Measurements from ENCODE around the gene CBY3.
"Not testable (repeated sequence)": the region's sequence is repeated elsewhere in the genome, so short reads cannot be mapped to it uniquely, and the experiment has no call there.

CBY3 gene

GRCh38 chr5:179661647-179662046, 19.2 kb downstream of the CBY3 start:
- DNase-seq, result not testable (repeated sequence)

GRCh38 chr5:179658179-179658856, 22.5 kb downstream of the CBY3 start:
- DNase-seq, result not testable (repeated sequence)

- not testable (repeated sequence) for DNase-seq
Measured at GRCh38 chr5:179657302-179658178, 23.3 kb downstream of the CBY3 start.

- DNase-seq, result not testable (repeated sequence)
Measured at GRCh38 chr5:179653135-179653534, 27.7 kb downstream of the CBY3 start.

- not testable (repeated sequence) for DNase-seq
Measured at GRCh38 chr5:179650245-179650644, 30.6 kb downstream of the CBY3 start.

- DNase-seq, result not testable (repeated sequence)
Measured at GRCh38 chr5:179649166-179649703, 31.6 kb downstream of the CBY3 start.

- DNase-seq, result no peak
Measured at GRCh38 chr5:179648410-179648809, 32.4 kb downstream of the CBY3 start.

- DNase-seq, result not testable (repeated sequence)
Measured at GRCh38 chr5:179644766-179645165, 36.1 kb downstream of the CBY3 start.

- not testable (repeated sequence) for DNase-seq
Measured at GRCh38 chr5:179643141-179643920, 37.5 kb downstream of the CBY3 start.

- not testable (repeated sequence) for DNase-seq
Measured at GRCh38 chr5:179642626-179643025, 38.2 kb downstream of the CBY3 start.

GRCh38 chr5:179641745-179642144, 39.1 kb downstream of the CBY3 start:
- DNase-seq, result not testable (repeated sequence)

GRCh38 chr5:179639296-179639695, 41.5 kb downstream of the CBY3 start:
- not testable (repeated sequence) for DNase-seq

GRCh38 chr5:179634370-179635172, 46.3 kb downstream of the CBY3 start:
- not testable (repeated sequence) for DNase-seq

- not testable (repeated sequence) for DNase-seq
Measured at GRCh38 chr5:179633501-179634369, 47.1 kb downstream of the CBY3 start.

Measured in NCI-H524 treated with DMSO at 0.1 percent for 48 hours (cell line).